SK-N-SH treated with all-trans-retinoic acid at 6 μM for 48 hours (cell line): ENCODE measurements around the gene IGSF9.

ENCODE experiments used
- ATAC-seq: fragments of 200-7000 bp; cut with Tn5 transposase; 3 replicates; pipeline ENCODE4 v1.9.1; 2020; ENCODE audit warnings: mild to moderate bottlenecking, moderate library complexity
- BACH2 ChIP-seq: fragments of 250-450 bp; sonication (Bioruptor Pico); IDR thresholded peaks from 2 replicates; pipeline ENCODE4 v1.9.0; 2021; ENCODE audit warnings: mild to moderate bottlenecking, borderline replicate concordance
- CREB5 ChIP-seq: fragments of 250-450 bp; sonication (Bioruptor Pico); IDR thresholded peaks from 2 replicates; pipeline ENCODE4 v1.5.1; 2020; ENCODE audit warnings: low read depth, mild to moderate bottlenecking, moderate library complexity
- CSDC2 ChIP-seq: fragments of 250-450 bp; sonication (Bioruptor Pico); IDR thresholded peaks from 2 replicates; pipeline ENCODE4 v1.5.0; 2020; ENCODE audit warnings: mild to moderate bottlenecking, moderate library complexity
- ESRRG ChIP-seq: fragments of 250-450 bp; sonication (Bioruptor Pico); IDR thresholded peaks from 2 replicates; pipeline ENCODE4 v1.6.1; 2021; ENCODE audit warnings: mild to moderate bottlenecking
- GLIS3 ChIP-seq: fragments of 250-450 bp; sonication (Bioruptor Pico); IDR thresholded peaks from 2 replicates; pipeline ENCODE4 v1.5.0; 2020; ENCODE audit warnings: mild to moderate bottlenecking, moderate library complexity
- RARB ChIP-seq: fragments of 250-450 bp; sonication (Bioruptor Pico); IDR thresholded peaks from 2 replicates; pipeline ENCODE4 v1.8.0; 2021; ENCODE audit warnings: mild to moderate bottlenecking, moderate library complexity
- SNAI2 ChIP-seq: fragments of 250-450 bp; sonication (Bioruptor Pico); IDR thresholded peaks from 2 replicates; pipeline ENCODE4 v1.5.0; 2020; ENCODE audit warnings: mild to moderate bottlenecking, moderate library complexity
- TCF4 ChIP-seq: fragments of 250-450 bp; sonication (Bioruptor Pico); IDR thresholded peaks from 2 replicates; pipeline ENCODE4 v1.8.0; 2021; ENCODE audit warnings: mild to moderate bottlenecking, moderate library complexity, borderline replicate concordance
- TOX ChIP-seq: fragments of 250-450 bp; sonication (Bioruptor Pico); IDR thresholded peaks from 2 replicates; pipeline ENCODE4 v1.8.0; 2021; ENCODE audit warnings: mild to moderate bottlenecking, moderate library complexity, borderline replicate concordance
- TSHZ2 ChIP-seq: fragments of 250-450 bp; sonication (Bioruptor Pico); IDR thresholded peaks from 2 replicates; pipeline ENCODE4 v1.5.0; 2020; ENCODE audit warnings: mild to moderate bottlenecking, moderate library complexity
- ZC3H10 ChIP-seq: fragments of 250-450 bp; sonication (Bioruptor Pico); IDR thresholded peaks from 2 replicates; pipeline ENCODE4 v1.5.1; 2021; ENCODE audit warnings: mild to moderate bottlenecking, moderate library complexity
- ZFP3 ChIP-seq: fragments of 250-450 bp; sonication (Bioruptor Pico); IDR thresholded peaks from 2 replicates; pipeline ENCODE4 v1.5.0; 2020; ENCODE audit warnings: mild to moderate bottlenecking, moderate library complexity
- ZFP30 ChIP-seq: fragments of 450-650 bp; formaldehyde crosslinking; IDR thresholded peaks from 2 replicates; pipeline ENCODE4 v1.5.0; 2022; ENCODE audit warnings: mild to moderate bottlenecking, moderate library complexity
- ZNF565 ChIP-seq: fragments of 450-650 bp; formaldehyde crosslinking; conservative IDR thresholded peaks from 2 replicates; pipeline ENCODE4 v1.5.0; 2020; ENCODE audit warnings: low read depth, mild to moderate bottlenecking, moderate library complexity
- ZNF70 ChIP-seq: fragments of 450-650 bp; formaldehyde crosslinking; IDR thresholded peaks from 2 replicates; pipeline ENCODE4 v1.5.0; 2020; ENCODE audit warnings: mild to moderate bottlenecking, moderate library complexity
- ZNF8 ChIP-seq: fragments of 450-650 bp; formaldehyde crosslinking; IDR thresholded peaks from 2 replicates; pipeline ENCODE4 v1.5.0; 2020; ENCODE audit warnings: mild to moderate bottlenecking, moderate library complexity
- TF ChIP-seq, protein P1 (sequence below): fragments of 250-450 bp; sonication (Bioruptor Pico); IDR thresholded peaks from 2 replicates; pipeline ENCODE4 v1.8.0; 2021; ENCODE audit warnings: low read depth, mild to moderate bottlenecking, moderate library complexity, borderline replicate concordance

Gene IGSF9

DNA sequence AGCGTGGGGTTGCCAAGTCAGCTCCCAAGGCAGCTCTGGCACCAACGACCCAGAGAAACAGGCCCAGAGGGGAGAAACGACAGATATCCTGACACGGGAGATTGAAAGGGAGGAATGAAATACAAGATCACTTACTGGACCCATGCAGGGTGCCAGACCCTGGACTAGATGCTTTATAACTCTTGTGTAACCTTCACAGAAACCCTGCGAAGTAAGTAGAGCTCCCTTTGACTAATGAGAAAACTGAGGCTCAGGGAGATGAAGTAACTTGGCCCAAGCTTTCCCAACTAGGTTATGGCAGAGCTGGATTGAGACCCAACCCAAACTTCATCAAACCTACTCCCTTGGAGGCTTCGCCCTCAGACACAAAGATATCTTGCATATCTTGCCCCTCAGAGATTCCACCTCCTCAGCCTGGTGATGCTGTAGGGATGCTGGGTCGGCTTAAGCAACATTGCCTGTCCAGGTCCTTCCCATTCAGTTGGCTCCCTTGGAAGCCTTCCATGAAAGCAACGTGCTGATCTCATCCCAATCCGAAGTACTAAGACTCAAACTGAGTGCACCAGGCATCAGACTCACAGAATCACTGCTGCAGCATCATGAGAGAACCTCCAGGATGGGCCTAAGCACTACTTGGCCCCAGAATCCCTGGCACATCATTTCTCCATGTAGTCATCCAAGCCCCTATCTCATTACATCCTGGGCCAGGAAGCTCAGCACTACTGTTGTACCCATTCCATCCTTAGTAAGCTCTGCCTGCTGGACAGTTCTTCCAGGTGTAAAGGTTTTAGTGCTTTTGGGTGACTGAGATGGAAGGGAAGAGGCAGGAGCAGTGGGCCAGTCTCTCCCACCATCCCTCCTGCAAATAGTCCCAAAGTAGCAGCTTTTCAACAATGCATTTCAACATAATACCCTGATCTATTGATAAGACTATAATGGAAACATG lies 1.1 kb upstream of the IGSF9 start (continued):
- TF ChIP-seq TSHZ2 (no peak), CSDC2 (CRISPR knock-in tag) (no peak), ESRRG (CRISPR knock-in tag) (no peak), BACH2 (CRISPR knock-in tag) (no peak), ZFP3 (CRISPR knock-in tag) (no peak), ZNF565 (CRISPR knock-in tag) (no peak)

DNA sequence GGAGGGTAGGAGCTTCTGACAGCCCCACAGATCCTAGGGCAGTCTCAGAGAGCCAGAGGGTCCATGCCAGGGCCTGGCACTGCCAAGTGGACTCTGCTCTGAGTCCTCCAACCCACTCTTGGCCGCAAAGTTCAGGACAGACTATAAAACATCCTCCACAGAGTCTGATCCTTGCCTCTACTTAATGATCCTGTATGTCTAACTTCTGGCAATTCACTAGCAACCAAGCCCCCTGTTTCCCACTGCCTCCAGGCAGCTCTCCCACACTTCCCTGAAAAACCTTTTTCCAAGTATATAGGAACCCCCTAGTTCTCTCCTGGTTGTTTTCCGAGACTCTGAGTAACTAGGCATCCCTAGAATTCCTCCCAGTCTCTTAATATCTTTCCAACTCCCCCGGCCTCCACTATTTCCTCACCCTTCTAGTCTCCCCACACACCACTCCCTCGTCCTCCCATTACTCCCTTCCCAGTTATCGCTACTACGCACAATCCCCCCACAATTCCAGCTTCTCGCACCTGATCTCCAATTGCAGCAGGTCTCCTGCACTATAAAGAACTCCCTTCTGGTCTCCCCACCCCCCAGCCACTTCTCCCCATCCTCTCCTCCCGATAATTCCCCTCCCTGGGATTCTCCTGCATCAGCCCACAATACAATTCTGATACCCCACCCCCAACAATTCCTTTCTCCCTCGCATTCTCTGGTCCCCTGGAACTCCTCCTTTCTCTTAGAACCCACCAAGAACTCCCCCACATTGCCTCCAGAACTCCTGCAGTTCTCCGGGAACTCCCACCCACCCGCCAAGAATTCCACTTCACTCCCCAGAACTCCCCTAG lies 574 bp downstream of the IGSF9 start:
- TF ChIP-seq ZFP3 (CRISPR knock-in tag) (no peak), ZFP30 (no peak), ZNF70 (CRISPR knock-in tag) (peak; percentile 80; the same call in 1 of the 2 replicates)
- ATAC-seq: peak; percentile 3

DNA sequence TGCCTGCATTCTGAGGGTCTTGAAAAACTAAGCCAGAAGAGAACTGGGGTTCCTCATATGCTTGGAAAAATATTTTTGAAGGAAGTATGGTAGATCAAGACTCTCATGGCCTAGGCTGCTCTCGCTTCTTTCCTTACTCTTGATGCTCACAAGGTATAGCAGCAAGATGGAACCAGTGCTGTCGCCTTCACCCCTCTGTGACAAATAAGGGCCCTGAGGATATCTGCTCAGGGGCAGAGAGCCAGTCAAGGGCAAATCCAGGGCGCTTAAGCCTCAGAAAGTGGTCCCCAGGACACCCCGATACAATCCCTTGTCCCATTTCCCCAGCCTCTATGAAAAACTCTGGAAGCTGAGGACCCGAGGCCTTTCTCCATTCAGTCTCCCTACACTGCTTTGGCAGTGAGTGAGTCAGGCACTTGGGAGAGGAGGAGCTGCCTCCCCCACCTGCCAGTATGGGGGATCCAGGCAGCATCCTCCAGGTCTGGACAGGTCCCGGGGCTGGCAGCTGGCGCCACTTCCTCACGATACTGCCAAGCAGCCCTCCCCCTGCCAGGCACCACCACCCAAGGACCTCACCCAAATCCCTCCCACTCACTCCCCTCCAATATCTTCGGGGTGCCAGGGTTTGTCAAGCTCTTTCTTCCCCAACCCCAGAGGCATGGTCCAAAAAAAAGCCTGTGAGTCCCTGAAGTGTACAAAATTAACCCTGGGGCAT lies 1.3 kb downstream of the IGSF9 start:
- no peak for ATAC-seq
- no peak for TF ChIP-seq TSHZ2
- no peak for TF ChIP-seq CSDC2 (CRISPR knock-in tag)
- no peak for TF ChIP-seq GLIS3
- TF ChIP-seq ZNF8 (CRISPR knock-in tag): no peak
- TF ChIP-seq ZNF70 (CRISPR knock-in tag): no peak
- no peak for TF ChIP-seq ZFP3 (CRISPR knock-in tag)
- TF ChIP-seq TOX (CRISPR knock-in tag): no peak
- TF ChIP-seq BACH2 (CRISPR knock-in tag): no peak
- no peak for TF ChIP-seq SNAI2 (CRISPR knock-in tag)
- TF ChIP-seq, protein P1, sequence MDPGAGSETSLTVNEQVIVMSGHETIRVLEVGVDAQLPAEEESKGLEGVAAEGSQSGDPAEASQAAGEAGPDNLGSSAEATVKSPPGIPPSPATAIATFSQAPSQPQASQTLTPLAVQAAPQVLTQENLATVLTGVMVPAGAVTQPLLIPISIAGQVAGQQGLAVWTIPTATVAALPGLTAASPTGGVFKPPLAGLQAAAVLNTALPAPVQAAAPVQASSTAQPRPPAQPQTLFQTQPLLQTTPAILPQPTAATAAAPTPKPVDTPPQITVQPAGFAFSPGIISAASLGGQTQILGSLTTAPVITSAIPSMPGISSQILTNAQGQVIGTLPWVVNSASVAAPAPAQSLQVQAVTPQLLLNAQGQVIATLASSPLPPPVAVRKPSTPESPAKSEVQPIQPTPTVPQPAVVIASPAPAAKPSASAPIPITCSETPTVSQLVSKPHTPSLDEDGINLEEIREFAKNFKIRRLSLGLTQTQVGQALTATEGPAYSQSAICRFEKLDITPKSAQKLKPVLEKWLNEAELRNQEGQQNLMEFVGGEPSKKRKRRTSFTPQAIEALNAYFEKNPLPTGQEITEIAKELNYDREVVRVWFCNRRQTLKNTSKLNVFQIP (CRISPR knock-in tag): no peak
- no peak for TF ChIP-seq ZNF565 (CRISPR knock-in tag)
- no peak for TF ChIP-seq RARB
- TF ChIP-seq TCF4: no peak
- no peak for TF ChIP-seq CREB5 (CRISPR knock-in tag)
- no peak for TF ChIP-seq ZC3H10
